GM12878 (cell line): Measurements from ENCODE around the gene PGGT1B.

ENCODE experiments used
- EZH2 ChIP-seq: IDR thresholded peaks from 2 replicates; pipeline ENCODE4 v1.6.1; 2012; ENCODE audit warnings: low read depth, mild to moderate bottlenecking, control low read depth, inconsistent platforms, low read length, borderline replicate concordance; ENCODE audit not compliant: control insufficient read depth
- ZNF274 ChIP-seq: IDR thresholded peaks from one replicate; pipeline ENCODE4 v1.8.0; 2011; ENCODE audit not compliant: insufficient read length, insufficient read depth
- TF ChIP-seq, protein P1 (sequence below), 3 experiments: IDR thresholded peaks in 2 of 3; conservative IDR thresholded peaks in 1 of 3; 2 replicates each; pipeline ENCODE4 v1.5.1; 2011; ENCODE audit warnings: low read depth in 3 of 3, low read length in 3 of 3, mild to moderate bottlenecking in 3 of 3, control low read depth in 2 of 3, moderate library complexity in 2 of 3, inconsistent platforms in 1 of 3, mixed read lengths in 1 of 3; ENCODE audit not compliant: control insufficient read depth in 2 of 3, insufficient read depth in 1 of 3; ENCODE audit errors: extremely low read depth in 1 of 3

DNA sequence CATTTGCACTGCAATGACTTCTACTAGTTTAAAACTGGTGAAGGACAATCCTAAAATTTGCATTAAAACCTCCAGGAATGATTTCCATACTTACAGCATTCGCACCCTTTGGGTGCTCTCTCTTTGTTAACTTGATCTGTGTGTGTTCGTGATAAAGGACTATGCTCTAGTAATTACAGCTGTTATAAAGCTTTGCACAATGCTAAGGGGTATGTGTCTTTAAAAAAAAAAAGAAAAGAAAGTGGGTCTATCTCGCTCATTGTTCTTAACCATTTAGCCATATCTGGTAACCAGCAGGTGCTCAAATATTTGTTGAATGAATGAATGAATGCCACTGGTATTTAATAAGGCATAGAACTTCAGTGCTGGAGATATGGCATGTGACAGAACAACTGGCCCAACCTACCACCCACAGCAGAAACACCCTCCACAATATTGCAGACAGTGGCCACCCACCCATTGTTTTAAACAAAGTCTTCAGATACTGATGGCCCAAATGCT lies 101.7 kb downstream of the PGGT1B start:
- TF ChIP-seq EZH2, result no peak
- no peak for TF ChIP-seq ZNF274
- TF ChIP-seq, protein P1, sequence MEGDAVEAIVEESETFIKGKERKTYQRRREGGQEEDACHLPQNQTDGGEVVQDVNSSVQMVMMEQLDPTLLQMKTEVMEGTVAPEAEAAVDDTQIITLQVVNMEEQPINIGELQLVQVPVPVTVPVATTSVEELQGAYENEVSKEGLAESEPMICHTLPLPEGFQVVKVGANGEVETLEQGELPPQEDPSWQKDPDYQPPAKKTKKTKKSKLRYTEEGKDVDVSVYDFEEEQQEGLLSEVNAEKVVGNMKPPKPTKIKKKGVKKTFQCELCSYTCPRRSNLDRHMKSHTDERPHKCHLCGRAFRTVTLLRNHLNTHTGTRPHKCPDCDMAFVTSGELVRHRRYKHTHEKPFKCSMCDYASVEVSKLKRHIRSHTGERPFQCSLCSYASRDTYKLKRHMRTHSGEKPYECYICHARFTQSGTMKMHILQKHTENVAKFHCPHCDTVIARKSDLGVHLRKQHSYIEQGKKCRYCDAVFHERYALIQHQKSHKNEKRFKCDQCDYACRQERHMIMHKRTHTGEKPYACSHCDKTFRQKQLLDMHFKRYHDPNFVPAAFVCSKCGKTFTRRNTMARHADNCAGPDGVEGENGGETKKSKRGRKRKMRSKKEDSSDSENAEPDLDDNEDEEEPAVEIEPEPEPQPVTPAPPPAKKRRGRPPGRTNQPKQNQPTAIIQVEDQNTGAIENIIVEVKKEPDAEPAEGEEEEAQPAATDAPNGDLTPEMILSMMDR (IDR thresholded peaks at IDR 0.05 in 2 of 3, conservative IDR thresholded peaks at IDR 0.05 in 1 of 3; ENCODE audit: control insufficient read depth in 2 of 3, extremely low read depth in 1 of 3, insufficient read depth in 1 of 3, low read depth in 3 of 3, low read length in 3 of 3), result no peak
